Measurements from ENCODE around the gene MAP3K21. TPM values are rescaled to one million over a fixed set of nuclear protein-coding genes. Genes with fewer than 3 reads are reported as not detected.

MAP3K21 gene
- total and polyA plus RNA-seq, 2 of the 4 experiments (the other 2 are of a cell fraction): 0.15 to 0.18 TPM

- dilution Hi-C loops (cut with HindIII; ENCODE audit: low sequenced_read_pairs, unreplicated experiment) (no loop called here), in situ Hi-C loops (cut with MboI; ENCODE audit: low sequenced_read_pairs) (no loop called here), intact Hi-C loops (cut with micrococcal nuclease) (no loop called here)
- Histone ChIP-seq H3K23ac (ENCODE audit: low read depth, low read length) (no peak overlapping the region), H3K9me3 (ENCODE audit: control insufficient read depth, insufficient read depth, low read length) (no peaks in the 10 kb centered on the region), H3K56ac (ENCODE audit: extremely low read depth, insufficient read depth, low read length) (no peak overlapping the region), H3K9ac (ENCODE audit: low read depth, low read length) (no peak overlapping the region), H3K18ac (ENCODE audit: low read depth, low read length) (no peak overlapping the region), H4K8ac (ENCODE audit: low read depth in 2 of 2, low read length in 2 of 2) (no peak overlapping the region), H2BK120ac (ENCODE audit: low read depth, low read length) (no peak overlapping the region), H3K4me2 (ENCODE audit: low read depth, low read length) (no peak overlapping the region), H2AFZ (replicated peaks; ENCODE audit: low read length, poor library complexity) (no peak overlapping the region), H2BK20ac (ENCODE audit: low read depth, low read length) (no peak overlapping the region), H3K36me3 (ENCODE audit: control insufficient read depth, insufficient read depth, low read length) (no peaks in the 10 kb centered on the region), H4K20me1 (ENCODE audit: insufficient read depth, low read length) (no peaks in the 10 kb centered on the region), H3K27ac (ENCODE audit: insufficient read depth, low read length) (no peak overlapping the region), H3K27me3 (ENCODE audit: control insufficient read depth, insufficient read depth, low read length) (peaks cover 5% of the 10 kb centered on the region), H2AK9ac (replicated peaks; ENCODE audit: low read depth, low read length, poor library complexity) (no peak overlapping the region), H4K5ac (ENCODE audit: low read depth, low read length) (no peak overlapping the region), H3K79me1 (ENCODE audit: low read depth in 1 of 2, low read length in 2 of 2) (no peaks in the 10 kb centered on the region), H4K91ac (ENCODE audit: insufficient read depth, low read depth, low read length) (no peak overlapping the region), H3K4me3 (ENCODE audit: insufficient read depth, low read depth, low read length) (no peak overlapping the region), H2BK15ac (ENCODE audit: low read depth, low read length) (no peak overlapping the region), H3K4ac (ENCODE audit: low read depth, low read length) (no peak overlapping the region), H3K14ac (replicated peaks; ENCODE audit: low read depth, low read length) (no peak overlapping the region), H2AK5ac (ENCODE audit: low read depth, low read length) (no peak overlapping the region), H3K9me1 (ENCODE audit: insufficient read depth, low read length) (no peaks in the 10 kb centered on the region), H2BK5ac (ENCODE audit: low read depth, low read length, poor library complexity, severe bottlenecking) (no peak overlapping the region), H3K4me1 (ENCODE audit: control insufficient read depth, insufficient read depth, low read length) (no peaks in the 10 kb centered on the region)
- no TSS peak for BruUV-seq (replicated peaks)
- DNase-seq (no peak), ATAC-seq (ENCODE audit: low read depth) (no peak)
- TF ChIP-seq NFE2L2 (IDR thresholded peaks at IDR 0.05; ENCODE audit: low read depth, low read length) (no peak), SMC3 (IDR thresholded peaks at IDR 0.05; ENCODE audit: low read depth, low read length) (no peak), MAZ (IDR thresholded peaks at IDR 0.05; ENCODE audit: borderline replicate concordance, low read depth, low read length) (no peak), CEBPB (IDR thresholded peaks at IDR 0.05; ENCODE audit: low read depth, low read length) (no peak), RCOR1 (IDR thresholded peaks at IDR 0.05; ENCODE audit: insufficient replicate concordance, low read length) (no peak), MAFK (IDR thresholded peaks at IDR 0.05; ENCODE audit: low read depth, low read length) (no peak), BHLHE40 (IDR thresholded peaks at IDR 0.05; ENCODE audit: low read depth, low read length) (no peak), FOS (IDR thresholded peaks at IDR 0.05; ENCODE audit: low read depth, low read length) (no peak), RFX5 (IDR thresholded peaks at IDR 0.05; ENCODE audit: low read depth, low read length) (no peak), POLR2A (IDR thresholded peaks at IDR 0.05; ENCODE audit: low read depth, low read length) (no peak), CHD1 (IDR thresholded peaks at IDR 0.05; ENCODE audit: low read depth, low read length) (no peak), MXI1 (IDR thresholded peaks at IDR 0.05; ENCODE audit: borderline replicate concordance, low read depth, low read length) (no peak)
- TF ChIP-seq, protein P1, sequence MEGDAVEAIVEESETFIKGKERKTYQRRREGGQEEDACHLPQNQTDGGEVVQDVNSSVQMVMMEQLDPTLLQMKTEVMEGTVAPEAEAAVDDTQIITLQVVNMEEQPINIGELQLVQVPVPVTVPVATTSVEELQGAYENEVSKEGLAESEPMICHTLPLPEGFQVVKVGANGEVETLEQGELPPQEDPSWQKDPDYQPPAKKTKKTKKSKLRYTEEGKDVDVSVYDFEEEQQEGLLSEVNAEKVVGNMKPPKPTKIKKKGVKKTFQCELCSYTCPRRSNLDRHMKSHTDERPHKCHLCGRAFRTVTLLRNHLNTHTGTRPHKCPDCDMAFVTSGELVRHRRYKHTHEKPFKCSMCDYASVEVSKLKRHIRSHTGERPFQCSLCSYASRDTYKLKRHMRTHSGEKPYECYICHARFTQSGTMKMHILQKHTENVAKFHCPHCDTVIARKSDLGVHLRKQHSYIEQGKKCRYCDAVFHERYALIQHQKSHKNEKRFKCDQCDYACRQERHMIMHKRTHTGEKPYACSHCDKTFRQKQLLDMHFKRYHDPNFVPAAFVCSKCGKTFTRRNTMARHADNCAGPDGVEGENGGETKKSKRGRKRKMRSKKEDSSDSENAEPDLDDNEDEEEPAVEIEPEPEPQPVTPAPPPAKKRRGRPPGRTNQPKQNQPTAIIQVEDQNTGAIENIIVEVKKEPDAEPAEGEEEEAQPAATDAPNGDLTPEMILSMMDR (conservative IDR thresholded peaks at IDR 0.05; ENCODE audit: low read depth, low read length): no peak
- TF ChIP-seq, protein P2, sequence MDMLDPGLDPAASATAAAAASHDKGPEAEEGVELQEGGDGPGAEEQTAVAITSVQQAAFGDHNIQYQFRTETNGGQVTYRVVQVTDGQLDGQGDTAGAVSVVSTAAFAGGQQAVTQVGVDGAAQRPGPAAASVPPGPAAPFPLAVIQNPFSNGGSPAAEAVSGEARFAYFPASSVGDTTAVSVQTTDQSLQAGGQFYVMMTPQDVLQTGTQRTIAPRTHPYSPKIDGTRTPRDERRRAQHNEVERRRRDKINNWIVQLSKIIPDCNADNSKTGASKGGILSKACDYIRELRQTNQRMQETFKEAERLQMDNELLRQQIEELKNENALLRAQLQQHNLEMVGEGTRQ (IDR thresholded peaks at IDR 0.05; ENCODE audit: low read depth, low read length): no peak
- TF ChIP-seq, protein P3, sequence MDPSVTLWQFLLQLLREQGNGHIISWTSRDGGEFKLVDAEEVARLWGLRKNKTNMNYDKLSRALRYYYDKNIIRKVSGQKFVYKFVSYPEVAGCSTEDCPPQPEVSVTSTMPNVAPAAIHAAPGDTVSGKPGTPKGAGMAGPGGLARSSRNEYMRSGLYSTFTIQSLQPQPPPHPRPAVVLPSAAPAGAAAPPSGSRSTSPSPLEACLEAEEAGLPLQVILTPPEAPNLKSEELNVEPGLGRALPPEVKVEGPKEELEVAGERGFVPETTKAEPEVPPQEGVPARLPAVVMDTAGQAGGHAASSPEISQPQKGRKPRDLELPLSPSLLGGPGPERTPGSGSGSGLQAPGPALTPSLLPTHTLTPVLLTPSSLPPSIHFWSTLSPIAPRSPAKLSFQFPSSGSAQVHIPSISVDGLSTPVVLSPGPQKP (IDR thresholded peaks at IDR 0.05; ENCODE audit: borderline replicate concordance, low read depth, low read length): no peak
- ChIA-PET CTCF (interaction anchor here (0.8 kb wide), 1 partner anchor 9 kb away, joined by 6 read pairs; no protein-coding TSS in a partner anchor), POLR2A (ENCODE audit: unreplicated experiment) (no interaction called here)
These were observed 14.6 kb downstream of the MAP3K21 start for GRCh38 chr1:233342086-233342485.
